Progenitor cell of endocrine pancreas (in vitro differentiated cells): Measurements from ENCODE around the gene FYCO1. TPM values are rescaled to one million over a fixed set of nuclear protein-coding genes. Genes with fewer than 3 reads are reported as not detected.

Experiments used
- DNase-seq: peaks from one replicate; pipeline ENCODE4 v3.0.0; 2021; ENCODE audit warnings: low spot score; ENCODE audit not compliant: unreplicated experiment
- H3K27ac Mint-ChIP-seq: 2 replicates; pipeline ENCODE4 v1.8.0; 2021; ENCODE audit warnings: mild to moderate bottlenecking, moderate library complexity, mixed read lengths
- H3K27me3 Mint-ChIP-seq: 2 replicates; pipeline ENCODE4 v1.8.0; 2021; ENCODE audit warnings: mixed read lengths
- H3K36me3 Mint-ChIP-seq: 2 replicates; pipeline ENCODE4 v1.8.0; 2022; ENCODE audit warnings: mixed read lengths; ENCODE audit not compliant: insufficient read depth
- H3K4me1 Mint-ChIP-seq: 2 replicates; pipeline ENCODE4 v1.8.0; 2021; ENCODE audit warnings: low read depth, mixed read lengths
- H3K4me3 Mint-ChIP-seq: 2 replicates; pipeline ENCODE4 v1.8.0; 2021; ENCODE audit warnings: low read depth, mild to moderate bottlenecking, moderate library complexity, mixed read lengths
- H3K9me3 Mint-ChIP-seq: 2 replicates; pipeline ENCODE4 v1.8.0; 2021; ENCODE audit warnings: low read depth, mixed read lengths
- CTCF ChIP-seq: fragments of 200-600 bp; sonication (generic); IDR thresholded peaks from one replicate; pipeline ENCODE4 v1.5.0; 2021; ENCODE audit warnings: antibody characterized with exemption, mild to moderate bottlenecking; ENCODE audit not compliant: unreplicated experiment
- total RNA-seq: library from RNA; stranded (reverse); gene quantifications from 2 replicates; pipeline ENCODE4 v1.2.1, GENCODE V29; 2021

FYCO1 gene
- total RNA-seq, 1 donor from 2014 or later, result 18.0 TPM

GRCh38 chr3:45921158-45922038, 74.2 kb downstream of the FYCO1 start:
- TF ChIP-seq CTCF, result no peak
- Mint-ChIP-seq H3K36me3 (peaks cover 23% of the 10 kb centered on the region), H3K4me1 (no peaks in the 10 kb centered on the region), H3K4me3 (no peak overlapping the region), H3K27me3 (no peaks in the 10 kb centered on the region), H3K9me3 (no peaks in the 10 kb centered on the region), H3K27ac (no peak overlapping the region)
- DNase-seq, result no peak

- no peak for TF ChIP-seq CTCF
- Mint-ChIP-seq H3K27ac (peak overlapping the region; percentile 76), H3K9me3 (no peaks in the 10 kb centered on the region), H3K36me3 (peaks cover 12% of the 10 kb centered on the region), H3K4me3 (no peak overlapping the region), H3K27me3 (no peaks in the 10 kb centered on the region), H3K4me1 (peaks cover 2% of the 10 kb centered on the region)
- DNase-seq, result no peak
These were observed 78.3 kb downstream of the FYCO1 start for GRCh38 chr3:45917146-45917898.

DNA sequence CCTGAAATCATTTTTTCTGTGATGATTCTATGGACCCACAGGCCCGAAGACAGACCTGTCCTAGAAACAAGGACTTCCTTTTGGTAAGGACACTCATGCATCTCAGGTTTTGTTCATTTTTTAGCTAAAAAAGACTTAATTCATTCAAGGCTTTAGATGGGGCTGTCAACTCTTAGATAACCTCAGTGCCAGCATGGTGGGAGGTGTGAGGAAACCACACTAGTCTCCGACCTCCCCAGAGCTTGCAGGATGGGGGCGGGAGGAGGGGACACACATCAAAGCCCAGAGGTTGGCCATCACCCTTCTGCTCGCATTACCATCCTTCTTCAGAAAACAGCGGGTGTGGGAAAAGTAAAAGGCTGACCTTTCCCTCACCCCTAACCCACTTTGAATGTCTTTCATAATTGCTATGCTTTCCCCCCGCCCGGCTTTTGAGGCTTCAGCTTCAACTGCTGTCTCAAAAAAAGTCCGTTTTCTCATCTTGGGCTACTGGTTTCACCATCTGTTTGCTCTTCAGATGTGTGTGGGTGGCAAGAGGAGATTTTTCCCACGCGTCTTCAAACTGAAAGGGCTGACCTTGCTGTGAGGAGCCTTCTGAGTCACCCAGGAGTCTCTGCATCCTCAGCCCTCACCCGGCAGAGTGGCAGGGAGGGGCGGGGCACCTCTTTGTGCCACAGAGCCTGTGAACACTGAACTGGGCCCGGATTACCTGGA, 79.9 kb downstream of the FYCO1 start:
- H3K9me3 Mint-ChIP-seq, result no peaks in the 10 kb centered on the region
- H3K4me3 Mint-ChIP-seq, result no peak overlapping the region
- no peak for DNase-seq
- H3K27ac Mint-ChIP-seq, result no peak overlapping the region
- H3K36me3 Mint-ChIP-seq, result peaks cover 7% of the 10 kb centered on the region
- H3K27me3 Mint-ChIP-seq, result no peaks in the 10 kb centered on the region
- TF ChIP-seq CTCF, result no peak
- peaks cover 2% of the 10 kb centered on the region for H3K4me1 Mint-ChIP-seq

- Mint-ChIP-seq H3K27me3 (no peaks in the 10 kb centered on the region), H3K36me3 (peaks cover 4% of the 10 kb centered on the region), H3K9me3 (no peaks in the 10 kb centered on the region), H3K4me1 (peaks cover 2% of the 10 kb centered on the region), H3K27ac (no peak overlapping the region), H3K4me3 (no peak overlapping the region)
- DNase-seq, result no peak
- no peak for TF ChIP-seq CTCF
These were observed 80.6 kb downstream of the FYCO1 start for GRCh38 chr3:45915059-45915439.
